Activated B cell treated with CpG ODN at 0.5 μM for 24 hours (primary cell): Measurements from ENCODE around the gene OS9. TPM values are rescaled to one million over a fixed set of nuclear protein-coding genes. Genes with fewer than 3 reads are reported as not detected.

Source experiments
- ATAC-seq: fragments of 200-7000 bp; cut with Tn5 transposase; one replicate; pipeline ENCODE4 v1.10.0; 2021; ENCODE audit warnings: low read depth, mild to moderate bottlenecking, moderate library complexity
- CTCF ChIA-PET: fragments of 350-600 bp; sonication (Branson Sonifier 250); formaldehyde crosslinking; loops from one replicate; lab custom pipeline; 2021; ENCODE audit warnings: antibody characterized with exemption; lab: Charles Lee
- POLR2A ChIA-PET: fragments of 350-600 bp; sonication (Branson Sonifier 250); formaldehyde crosslinking; loops from one replicate; lab custom pipeline; 2021; ENCODE audit warnings: antibody characterized with exemption; lab: Charles Lee
- DNase-seq: peaks from one replicate; pipeline ENCODE4 v3.0.0; 2022
- H3K27ac Mint-ChIP-seq: one replicate; pipeline ENCODE4 v1.8.0; 2020; ENCODE audit warnings: mixed read lengths
- H3K27me3 Mint-ChIP-seq: one replicate; pipeline ENCODE4 v1.8.0; 2021; ENCODE audit warnings: mixed read lengths
- H3K36me3 Mint-ChIP-seq: one replicate; pipeline ENCODE4 v1.8.0; 2021; ENCODE audit warnings: low read depth, mixed read lengths
- H3K4me1 Mint-ChIP-seq: one replicate; pipeline ENCODE4 v1.8.0; 2021; ENCODE audit warnings: mixed read lengths
- H3K4me3 Mint-ChIP-seq: one replicate; pipeline ENCODE4 v1.8.0; 2020; ENCODE audit warnings: mild to moderate bottlenecking, mixed read lengths
- H3K9me3 Mint-ChIP-seq: one replicate; pipeline ENCODE4 v1.8.0; 2020; ENCODE audit warnings: mixed read lengths
- intact Hi-C: fragments of 100-400 bp; cut with micrococcal nuclease; formaldehyde crosslinking; loops from one replicate; pipeline ENCODE4 v1.15.1; 2024
- total RNA-seq: library from RNA; stranded (reverse); gene quantifications from 2 replicates; pipeline ENCODE4 v1.2.3, GENCODE V29; 2022
- TF ChIP-seq, protein P1 (sequence below): fragments of 200-600 bp; IDR thresholded peaks from one replicate; pipeline ENCODE4 v1.8.0; 2022; ENCODE audit warnings: antibody characterized with exemption, mild to moderate bottlenecking

Gene OS9
- total RNA-seq, 1 donor from 2014 or later, result 166 TPM

DNA sequence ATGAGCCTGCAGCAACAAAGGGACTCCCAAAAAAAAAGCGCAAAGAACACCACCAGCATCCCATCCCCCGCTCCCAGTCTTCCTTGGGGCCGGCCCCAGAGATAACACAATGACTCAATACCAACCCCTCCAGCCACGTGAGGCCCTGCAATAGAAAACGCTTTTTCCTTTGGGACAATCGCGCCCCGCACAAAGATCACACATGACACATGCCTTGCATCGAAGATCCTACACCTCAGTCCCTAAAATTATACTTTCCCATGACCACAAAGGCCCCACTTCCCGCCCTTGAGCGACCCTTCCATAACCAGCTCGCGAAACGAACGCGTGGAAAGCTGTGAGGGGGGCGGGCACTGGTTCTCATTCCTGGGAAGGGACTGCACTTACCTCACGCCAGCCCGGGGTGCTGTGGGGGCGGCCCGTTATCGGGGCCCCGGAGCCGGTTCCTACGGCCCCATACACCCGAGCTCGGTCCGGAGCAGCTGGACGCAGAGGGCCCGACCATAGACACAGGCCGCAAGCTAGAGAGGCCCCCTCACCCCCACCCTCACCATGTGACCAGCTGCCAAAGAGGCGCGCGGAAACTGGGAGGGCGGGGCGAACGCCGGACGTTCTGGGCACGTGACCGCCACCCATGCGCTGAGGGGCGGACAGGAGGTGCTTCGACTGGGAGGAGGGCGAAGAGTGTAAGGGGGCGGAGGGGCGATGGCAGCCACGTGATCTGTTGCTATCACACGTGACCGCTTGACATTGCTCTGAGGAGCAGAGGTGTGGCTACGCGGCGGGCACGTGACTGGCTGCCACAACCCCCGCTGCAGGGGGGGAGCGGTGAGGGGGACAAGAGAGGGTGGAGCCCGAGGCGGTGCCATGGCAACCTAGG, 58.1 kb downstream of the OS9 start, which contains the start of gene CDK4:
TSS of gene CDK4 (minus strand) at position 523 of the 880 bp plus-strand sequence. CDS start 593 bp downstream, outside the sequence.
- peak within 1 kb of the TSS; percentile 90 for H3K4me3 Mint-ChIP-seq
- intact Hi-C loops, result loop anchor here (1.0 to 5.0 kb wide), 9 partner anchors 8 to 1065 kb away; partner anchors contain the start of genes ARHGAP9, DDIT3, EEF1AKMT3 and METTL1
- peak; percentile 76 for ATAC-seq
- TF ChIP-seq, protein P1, sequence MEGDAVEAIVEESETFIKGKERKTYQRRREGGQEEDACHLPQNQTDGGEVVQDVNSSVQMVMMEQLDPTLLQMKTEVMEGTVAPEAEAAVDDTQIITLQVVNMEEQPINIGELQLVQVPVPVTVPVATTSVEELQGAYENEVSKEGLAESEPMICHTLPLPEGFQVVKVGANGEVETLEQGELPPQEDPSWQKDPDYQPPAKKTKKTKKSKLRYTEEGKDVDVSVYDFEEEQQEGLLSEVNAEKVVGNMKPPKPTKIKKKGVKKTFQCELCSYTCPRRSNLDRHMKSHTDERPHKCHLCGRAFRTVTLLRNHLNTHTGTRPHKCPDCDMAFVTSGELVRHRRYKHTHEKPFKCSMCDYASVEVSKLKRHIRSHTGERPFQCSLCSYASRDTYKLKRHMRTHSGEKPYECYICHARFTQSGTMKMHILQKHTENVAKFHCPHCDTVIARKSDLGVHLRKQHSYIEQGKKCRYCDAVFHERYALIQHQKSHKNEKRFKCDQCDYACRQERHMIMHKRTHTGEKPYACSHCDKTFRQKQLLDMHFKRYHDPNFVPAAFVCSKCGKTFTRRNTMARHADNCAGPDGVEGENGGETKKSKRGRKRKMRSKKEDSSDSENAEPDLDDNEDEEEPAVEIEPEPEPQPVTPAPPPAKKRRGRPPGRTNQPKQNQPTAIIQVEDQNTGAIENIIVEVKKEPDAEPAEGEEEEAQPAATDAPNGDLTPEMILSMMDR, result no peak
- CTCF ChIA-PET, result no interaction called here
- H3K4me1 Mint-ChIP-seq, result peaks cover 55% of the 10 kb centered on the region
- H3K27me3 Mint-ChIP-seq, result no peaks in the 10 kb centered on the region
- DNase-seq, result peak; percentile 94
- no peaks in the 10 kb centered on the region for H3K9me3 Mint-ChIP-seq
- H3K36me3 Mint-ChIP-seq, result peaks cover 51% of the 10 kb centered on the region
- peak within 1 kb of the TSS; percentile 87 for H3K27ac Mint-ChIP-seq
- POLR2A ChIA-PET, result interaction anchor here (0.6 to 1.2 kb wide), 8 partner anchors 10 to 1376 kb away, joined by 3 to 6 read pairs (median 3); partner anchors contain the start of genes DDIT3, EEF1AKMT3, METTL1 and OS9

GRCh38 chr12:57752668-57753000, 58.7 kb downstream of the OS9 start:
- POLR2A ChIA-PET, result interaction anchor here (0.6 to 1.2 kb wide), 6 partner anchors 14 to 1377 kb away, joined by 3 to 6 read pairs (median 3); partner anchors contain the start of genes DDIT3, EEF1AKMT3, METTL1 and OS9
- DNase-seq (no peak), ATAC-seq (no peak)
- intact Hi-C loops, result loop anchor here (1.0 to 5.0 kb wide), 9 partner anchors 8 to 1065 kb away; partner anchors contain the start of genes ARHGAP9, DDIT3, EEF1AKMT3 and METTL1
- no peaks in the 10 kb centered on the region for H3K27me3 Mint-ChIP-seq
- peak overlapping the region; percentile 87 for H3K27ac Mint-ChIP-seq
- no peaks in the 10 kb centered on the region for H3K9me3 Mint-ChIP-seq
- H3K4me1 Mint-ChIP-seq, result peaks cover 56% of the 10 kb centered on the region
- TF ChIP-seq, protein P1, result no peak
- peak overlapping the region; percentile 90 for H3K4me3 Mint-ChIP-seq
- H3K36me3 Mint-ChIP-seq, result peaks cover 48% of the 10 kb centered on the region
- CTCF ChIA-PET, result no interaction called here

GRCh38 chr12:57753756-57754337, 59.9 kb downstream of the OS9 start:
- Mint-ChIP-seq H3K4me1 (peaks cover 61% of the 10 kb centered on the region), H3K36me3 (peaks cover 47% of the 10 kb centered on the region), H3K4me3 (peak overlapping the region; percentile 88), H3K27ac (peak overlapping the region; percentile 87), H3K9me3 (no peaks in the 10 kb centered on the region), H3K27me3 (no peaks in the 10 kb centered on the region)
- ATAC-seq, result no peak
- POLR2A ChIA-PET, result interaction anchor here (0.8 to 1.0 kb wide), 3 partner anchors 9 to 18 kb away, joined by 3 to 4 read pairs (median 4); partner anchors contain the start of genes EEF1AKMT3, METTL1 and TSPAN31
- CTCF ChIA-PET, result no interaction called here
- TF ChIP-seq, protein P1, result no peak
- intact Hi-C loops, result loop anchor here (2.0 to 5.0 kb wide), 4 partner anchors 91 to 1067 kb away; partner anchors contain the start of genes ARHGAP9, DDIT3 and PTGES3
- no peak for DNase-seq

DNA sequence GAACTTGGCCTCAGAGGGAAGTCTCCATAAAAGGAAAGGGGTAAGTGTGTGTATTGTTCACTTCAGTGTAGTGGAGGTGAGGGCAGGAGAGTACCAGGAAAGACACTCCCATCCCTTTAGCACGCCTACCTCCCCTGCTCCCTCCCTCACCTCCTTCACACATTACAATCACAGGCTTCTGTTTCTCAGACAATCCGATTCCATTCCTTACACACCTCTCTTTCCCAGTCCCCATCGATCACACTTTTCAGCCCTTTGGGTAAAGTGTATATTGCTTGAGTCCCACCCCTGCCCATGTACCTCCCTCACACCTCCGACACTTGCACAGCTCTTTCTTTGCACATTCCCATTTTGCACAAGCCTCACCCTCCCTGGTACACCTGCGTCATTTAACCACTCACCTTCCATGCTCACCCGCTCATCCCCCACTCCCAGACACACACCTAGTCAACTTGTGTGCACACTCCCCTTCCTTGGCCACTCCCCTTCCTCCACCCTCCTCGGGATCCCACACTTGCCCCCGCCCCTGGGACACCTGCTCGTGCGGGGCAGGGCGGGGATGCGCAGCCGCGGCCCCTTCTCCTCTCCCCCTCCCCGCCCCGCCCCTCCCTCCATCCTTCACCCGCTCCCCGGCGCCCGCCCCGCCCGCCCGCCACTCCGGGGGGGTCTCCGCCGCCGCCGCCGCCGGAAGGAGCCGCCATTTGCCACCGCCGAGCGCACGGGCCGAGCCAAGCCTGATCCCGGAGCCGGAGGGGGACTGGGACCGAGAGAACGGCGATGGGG, 60.7 kb downstream of the OS9 start, which contains the start of gene MARCHF9:
TSS of gene MARCHF9 (plus strand) at position 693 of the 783 bp plus-strand sequence. CDS start 426 bp downstream, outside the sequence.
- H3K36me3 Mint-ChIP-seq, result peaks cover 49% of the 10 kb centered on the region
- peak; percentile 32 for ATAC-seq
- CTCF ChIA-PET, result interaction anchor here (1.6 kb wide), 1 partner anchor 149 kb away, joined by 4 read pairs; no protein-coding TSS in a partner anchor
- no peaks in the 10 kb centered on the region for H3K9me3 Mint-ChIP-seq
- peak within 1 kb of the TSS; percentile 90 for H3K4me3 Mint-ChIP-seq
- POLR2A ChIA-PET, result interaction anchor here (0.8 to 3.0 kb wide), 5 partner anchors 9 to 17 kb away, joined by 3 to 34 read pairs (median 4); partner anchors contain the start of genes CYP27B1, EEF1AKMT3, METTL1 and TSPAN31
- peak within 1 kb of the TSS; percentile 87 for H3K27ac Mint-ChIP-seq
- TF ChIP-seq, protein P1, result no peak
- no peaks in the 10 kb centered on the region for H3K27me3 Mint-ChIP-seq
- DNase-seq, result peak; percentile 66
- intact Hi-C loops, result loop anchor here (5.0 kb wide), 2 partner anchors 277 to 1067 kb away; partner anchors contain the start of genes ARHGAP9 and PTGES3
- peaks cover 68% of the 10 kb centered on the region for H3K4me1 Mint-ChIP-seq
